ENCODE measurements around the gene BCAS3.

DNA sequence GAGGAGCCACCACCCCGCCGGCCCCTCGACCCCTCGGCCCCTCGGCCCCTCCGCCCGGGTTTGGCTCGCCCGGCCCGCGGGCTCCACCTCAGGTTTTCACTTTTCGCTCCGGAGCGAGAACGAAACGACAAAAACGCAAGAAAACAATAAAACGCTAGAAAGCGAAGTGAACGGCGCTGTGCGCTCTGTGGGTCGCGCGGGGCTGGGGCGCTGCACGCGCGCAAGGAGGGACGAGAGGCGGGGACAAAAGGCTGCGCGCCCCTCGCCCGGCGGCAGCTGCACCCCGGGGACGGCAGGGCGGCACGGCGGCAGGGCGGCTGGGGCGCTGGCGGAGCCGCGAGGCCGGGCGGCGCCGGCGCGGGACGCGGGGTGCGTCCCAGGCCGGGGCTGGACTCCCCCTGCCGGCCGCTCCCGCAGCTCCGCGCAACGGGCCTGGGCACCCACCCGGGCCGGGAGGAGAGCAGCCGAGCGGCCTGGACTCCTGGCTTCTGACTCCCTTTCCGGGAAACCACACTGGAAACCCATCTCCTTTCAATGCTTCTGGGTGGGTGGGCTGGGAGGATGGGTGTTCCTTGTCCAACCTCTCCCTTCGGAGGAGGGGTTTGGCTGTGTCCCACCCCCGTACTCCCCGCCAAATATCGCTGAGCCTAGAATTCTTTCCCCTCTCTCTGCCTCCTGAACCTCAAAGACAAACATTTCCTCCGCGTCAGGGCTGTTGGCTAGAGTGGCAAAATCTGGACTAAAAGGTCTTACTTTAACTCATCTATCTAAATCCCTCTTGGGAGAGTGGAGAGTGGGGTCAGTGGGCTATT is 731.9 kb downstream of the BCAS3 start:
- TF ChIP-seq, protein P1, sequence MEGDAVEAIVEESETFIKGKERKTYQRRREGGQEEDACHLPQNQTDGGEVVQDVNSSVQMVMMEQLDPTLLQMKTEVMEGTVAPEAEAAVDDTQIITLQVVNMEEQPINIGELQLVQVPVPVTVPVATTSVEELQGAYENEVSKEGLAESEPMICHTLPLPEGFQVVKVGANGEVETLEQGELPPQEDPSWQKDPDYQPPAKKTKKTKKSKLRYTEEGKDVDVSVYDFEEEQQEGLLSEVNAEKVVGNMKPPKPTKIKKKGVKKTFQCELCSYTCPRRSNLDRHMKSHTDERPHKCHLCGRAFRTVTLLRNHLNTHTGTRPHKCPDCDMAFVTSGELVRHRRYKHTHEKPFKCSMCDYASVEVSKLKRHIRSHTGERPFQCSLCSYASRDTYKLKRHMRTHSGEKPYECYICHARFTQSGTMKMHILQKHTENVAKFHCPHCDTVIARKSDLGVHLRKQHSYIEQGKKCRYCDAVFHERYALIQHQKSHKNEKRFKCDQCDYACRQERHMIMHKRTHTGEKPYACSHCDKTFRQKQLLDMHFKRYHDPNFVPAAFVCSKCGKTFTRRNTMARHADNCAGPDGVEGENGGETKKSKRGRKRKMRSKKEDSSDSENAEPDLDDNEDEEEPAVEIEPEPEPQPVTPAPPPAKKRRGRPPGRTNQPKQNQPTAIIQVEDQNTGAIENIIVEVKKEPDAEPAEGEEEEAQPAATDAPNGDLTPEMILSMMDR (IDR thresholded peaks at IDR 0.05; ENCODE audit: low read depth, low read length, poor library complexity, severe bottlenecking), result no peak
- 0 out of 2 replicates have a peak, but pooled peaks have one; percentile 80 for TF ChIP-seq EZH2phosphoT487 (IDR thresholded peaks at IDR 0.05; ENCODE audit: borderline replicate concordance, low read length)

Measured in DOHH2 (cell line).